ENCODE measurements around the gene NUDT15.

Gene NUDT15

DNA sequence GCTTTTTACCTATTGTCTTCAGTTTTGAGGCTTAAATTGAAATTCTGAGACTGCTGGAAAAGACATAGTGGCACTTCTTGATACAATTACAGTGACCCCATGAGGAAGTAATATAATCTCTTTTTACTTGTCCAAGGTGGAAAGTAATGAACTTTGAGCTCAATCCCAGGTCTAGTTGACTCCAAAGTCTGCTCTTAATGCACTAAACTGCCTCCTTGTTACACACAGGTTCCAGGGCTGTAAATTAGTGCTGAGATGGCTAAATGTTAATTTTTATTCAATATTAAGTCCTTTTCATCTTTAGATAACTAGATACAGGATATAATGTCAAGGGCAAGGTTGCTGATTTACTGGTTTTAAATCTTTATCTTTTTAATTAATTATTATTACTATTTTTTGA, 2.5 kb downstream of the NUDT15 start:
- Histone ChIP-seq H3K9ac (ENCODE audit: low read length) (no peak overlapping the region), H2BK5ac (ENCODE audit: low read depth, low read length, poor library complexity) (no peak overlapping the region), H3K18ac (ENCODE audit: low read length) (no peak overlapping the region), H3K27me3 (ENCODE audit: insufficient read depth, low read length) (no peaks in the 10 kb centered on the region), H3K27ac (ENCODE audit: low read depth, low read length) (no peak overlapping the region), H3K23ac (ENCODE audit: low read length) (no peak overlapping the region), H3K4me3 (ENCODE audit: low read depth, low read length) (no peak overlapping the region), H3K36me3 (ENCODE audit: control insufficient read depth in 1 of 2, insufficient read depth in 2 of 2, low read length in 2 of 2) (peaks cover 0 to 5% of the 10 kb centered on the region in 2 experiments), H2AK5ac (ENCODE audit: low read length) (no peak overlapping the region), H3K4ac (ENCODE audit: low read depth, low read length) (no peak overlapping the region), H4K12ac (ENCODE audit: low read depth, low read length) (no peak overlapping the region), H3K4me2 (ENCODE audit: low read length) (no peak overlapping the region), H3K79me1 (ENCODE audit: low read length) (peaks cover 5% of the 10 kb centered on the region), H3K9me3 (ENCODE audit: insufficient read depth, low read depth, low read length) (no peaks in the 10 kb centered on the region), H3K14ac (ENCODE audit: low read length) (no peak overlapping the region), H3K79me2 (ENCODE audit: control insufficient read depth, insufficient read depth, low read length, poor library complexity) (peaks cover 2% of the 10 kb centered on the region), H4K91ac (ENCODE audit: low read depth, low read length) (no peak overlapping the region), H3K4me1 (ENCODE audit: control insufficient read depth in 1 of 2, insufficient read depth in 2 of 2, low read length in 2 of 2) (peaks cover 5 to 8% of the 10 kb centered on the region in 2 experiments), H2AFZ (ENCODE audit: insufficient read depth, low read length, poor library complexity) (no peak overlapping the region), H4K8ac (ENCODE audit: low read depth, low read length) (no peak overlapping the region), H2BK12ac (ENCODE audit: low read length) (no peak overlapping the region), H2BK120ac (ENCODE audit: insufficient read depth, low read length, poor library complexity) (no peak overlapping the region)
- no peak for DNase-seq

- no CpG with 5 or more reads among the region's 1 CpG for WGBS (ENCODE audit: extremely low coverage, insufficient coverage, insufficient read length)
These were observed 3.4 kb downstream of the NUDT15 start for GRCh38 chr13:48040896-48041295.

DNA sequence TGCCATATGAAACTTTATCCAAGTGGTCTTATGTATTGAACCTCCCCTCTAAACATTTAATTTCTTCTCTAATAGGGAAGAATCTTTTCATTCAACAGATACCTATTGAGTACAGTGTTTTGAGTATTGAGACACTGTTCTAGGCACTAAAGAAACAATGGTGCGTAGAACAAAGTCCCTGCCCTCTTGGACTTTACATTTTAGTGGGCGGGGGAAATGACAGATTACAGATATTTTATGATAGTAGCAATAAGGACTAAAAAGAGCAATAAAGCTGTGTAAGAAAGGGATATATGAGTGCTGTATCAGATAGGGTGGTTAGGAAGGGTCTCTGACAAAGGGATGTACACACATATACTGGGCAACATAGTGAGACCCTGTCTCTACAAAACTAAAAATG, 5.4 kb downstream of the NUDT15 start:
- Histone ChIP-seq H4K91ac (ENCODE audit: low read depth, low read length) (no peak overlapping the region), H3K36me3 (ENCODE audit: control insufficient read depth in 1 of 2, insufficient read depth in 2 of 2, low read length in 2 of 2) (peaks cover 5 to 7% of the 10 kb centered on the region in 2 experiments), H3K4me1 (ENCODE audit: control insufficient read depth in 1 of 2, insufficient read depth in 2 of 2, low read length in 2 of 2) (peaks cover 3 to 6% of the 10 kb centered on the region in 2 experiments), H3K9ac (ENCODE audit: low read length) (no peak overlapping the region), H3K9me3 (ENCODE audit: insufficient read depth, low read depth, low read length) (no peaks in the 10 kb centered on the region), H3K79me2 (ENCODE audit: control insufficient read depth, insufficient read depth, low read length, poor library complexity) (no peaks in the 10 kb centered on the region), H3K4ac (ENCODE audit: low read depth, low read length) (no peak overlapping the region), H4K12ac (ENCODE audit: low read depth, low read length) (no peak overlapping the region), H3K79me1 (ENCODE audit: low read length) (peaks cover 2% of the 10 kb centered on the region), H3K27me3 (ENCODE audit: insufficient read depth, low read length) (no peaks in the 10 kb centered on the region), H3K23ac (ENCODE audit: low read length) (no peak overlapping the region), H3K18ac (ENCODE audit: low read length) (no peak overlapping the region), H3K14ac (ENCODE audit: low read length) (no peak overlapping the region), H2AFZ (ENCODE audit: insufficient read depth, low read length, poor library complexity) (no peak overlapping the region), H3K27ac (ENCODE audit: low read depth, low read length) (no peak overlapping the region), H2AK5ac (ENCODE audit: low read length) (no peak overlapping the region), H2BK12ac (ENCODE audit: low read length) (no peak overlapping the region), H2BK5ac (ENCODE audit: low read depth, low read length, poor library complexity) (no peak overlapping the region), H4K8ac (ENCODE audit: low read depth, low read length) (no peak overlapping the region), H3K4me3 (ENCODE audit: low read depth, low read length) (no peak overlapping the region), H3K4me2 (ENCODE audit: low read length) (no peak overlapping the region), H2BK120ac (ENCODE audit: insufficient read depth, low read length, poor library complexity) (no peak overlapping the region)
- DNase-seq = no peak
- whole genome bisulfite sequencing (ENCODE audit: extremely low coverage, insufficient coverage, insufficient read length) = no CpG with 5 or more reads among the region's 2 CpGs

More at GRCh38 chr13:48040896-48041295, 3.4 kb downstream of the NUDT15 start:
- Histone ChIP-seq H4K8ac (ENCODE audit: low read depth, low read length) (no peak overlapping the region), H3K4me3 (ENCODE audit: low read depth, low read length) (no peak overlapping the region), H3K79me1 (ENCODE audit: low read length) (peaks cover 5% of the 10 kb centered on the region), H3K36me3 (ENCODE audit: control insufficient read depth in 1 of 2, insufficient read depth in 2 of 2, low read length in 2 of 2) (peaks cover 0 to 5% of the 10 kb centered on the region in 2 experiments), H2AK5ac (ENCODE audit: low read length) (no peak overlapping the region), H4K12ac (ENCODE audit: low read depth, low read length) (no peak overlapping the region), H3K4me2 (ENCODE audit: low read length) (no peak overlapping the region), H2BK12ac (ENCODE audit: low read length) (no peak overlapping the region), H2BK120ac (ENCODE audit: insufficient read depth, low read length, poor library complexity) (no peak overlapping the region), H3K79me2 (ENCODE audit: control insufficient read depth, insufficient read depth, low read length, poor library complexity) (peaks cover 2% of the 10 kb centered on the region), H3K18ac (ENCODE audit: low read length) (no peak overlapping the region), H3K23ac (ENCODE audit: low read length) (no peak overlapping the region), H3K9ac (ENCODE audit: low read length) (no peak overlapping the region), H3K4ac (ENCODE audit: low read depth, low read length) (no peak overlapping the region), H3K9me3 (ENCODE audit: insufficient read depth, low read depth, low read length) (no peaks in the 10 kb centered on the region), H3K14ac (ENCODE audit: low read length) (no peak overlapping the region), H3K27ac (ENCODE audit: low read depth, low read length) (no peak overlapping the region), H2AFZ (ENCODE audit: insufficient read depth, low read length, poor library complexity) (no peak overlapping the region), H3K4me1 (ENCODE audit: control insufficient read depth in 1 of 2, insufficient read depth in 2 of 2, low read length in 2 of 2) (peaks cover 4 to 8% of the 10 kb centered on the region in 2 experiments), H4K91ac (ENCODE audit: low read depth, low read length) (no peak overlapping the region), H2BK5ac (ENCODE audit: low read depth, low read length, poor library complexity) (no peak overlapping the region), H3K27me3 (ENCODE audit: insufficient read depth, low read length) (no peaks in the 10 kb centered on the region)
- no peak for DNase-seq

DNA sequence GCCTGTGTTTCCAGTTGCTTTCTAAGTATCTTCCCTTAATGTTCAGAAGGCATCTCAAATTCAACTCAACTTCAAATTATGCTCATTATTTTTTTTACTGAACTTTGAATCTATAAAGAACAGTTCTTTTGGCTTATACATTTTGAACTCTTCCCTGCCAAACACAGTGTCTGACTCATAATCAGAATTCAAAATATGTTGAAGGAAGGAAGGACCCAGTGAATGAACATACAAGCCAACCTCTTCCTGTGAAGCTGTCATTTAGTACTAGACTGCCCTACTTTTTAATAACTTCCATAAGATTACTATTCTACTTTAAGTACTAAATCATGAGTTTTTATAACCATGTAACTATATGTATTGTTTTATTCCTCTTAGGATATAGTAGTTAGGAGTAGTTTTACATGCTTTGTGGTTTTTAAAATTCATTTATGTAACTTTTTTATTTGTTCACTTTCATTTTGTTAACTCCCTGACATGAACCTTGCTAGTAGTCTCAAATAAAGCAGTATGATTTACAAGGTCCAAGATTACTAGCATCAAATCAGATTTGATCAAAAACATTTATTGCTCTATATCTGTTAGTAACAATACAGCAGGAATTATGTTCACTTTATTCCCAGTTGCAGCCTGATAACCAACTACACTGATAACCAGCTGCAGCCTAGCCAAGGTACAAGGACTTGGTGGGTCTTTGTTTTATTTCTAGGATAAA, 6.4 kb downstream of the NUDT15 start:
- no peak overlapping the region for H3K23ac ChIP-seq (ENCODE audit: low read length)
- H3K79me1 ChIP-seq (ENCODE audit: low read length) = no peaks in the 10 kb centered on the region
- no peak overlapping the region for H3K14ac ChIP-seq (ENCODE audit: low read length)
- no peaks in the 10 kb centered on the region for H3K9me3 ChIP-seq (ENCODE audit: insufficient read depth, low read depth, low read length)
- H3K4me2 ChIP-seq (ENCODE audit: low read length) = no peak overlapping the region
- H4K91ac ChIP-seq (ENCODE audit: low read depth, low read length) = no peak overlapping the region
- no peak overlapping the region for H3K9ac ChIP-seq (ENCODE audit: low read length)
- no peak overlapping the region for H2AFZ ChIP-seq (ENCODE audit: insufficient read depth, low read length, poor library complexity)
- DNase-seq = peak in 1 of 2 donors; percentile 40
- H4K8ac ChIP-seq (ENCODE audit: low read depth, low read length) = no peak overlapping the region
- peaks cover 7 to 9% of the 10 kb centered on the region in 2 experiments for H3K36me3 ChIP-seq (ENCODE audit: control insufficient read depth in 1 of 2, insufficient read depth in 2 of 2, low read length in 2 of 2)
- no peaks in the 10 kb centered on the region for H3K79me2 ChIP-seq (ENCODE audit: control insufficient read depth, insufficient read depth, low read length, poor library complexity)
- H2BK12ac ChIP-seq (ENCODE audit: low read length) = no peak overlapping the region
- H4K12ac ChIP-seq (ENCODE audit: low read depth, low read length) = no peak overlapping the region
- no peak overlapping the region for H2AK5ac ChIP-seq (ENCODE audit: low read length)
- no peak overlapping the region for H3K4ac ChIP-seq (ENCODE audit: low read depth, low read length)
- H3K27me3 ChIP-seq (ENCODE audit: insufficient read depth, low read length) = no peaks in the 10 kb centered on the region
- no peak overlapping the region for H2BK5ac ChIP-seq (ENCODE audit: low read depth, low read length, poor library complexity)
- H2BK120ac ChIP-seq (ENCODE audit: insufficient read depth, low read length, poor library complexity) = no peak overlapping the region
- no peak overlapping the region for H3K27ac ChIP-seq (ENCODE audit: low read depth, low read length)
- H3K4me1 ChIP-seq (ENCODE audit: control insufficient read depth in 1 of 2, insufficient read depth in 2 of 2, low read length in 2 of 2) = peaks cover 3 to 4% of the 10 kb centered on the region in 2 experiments
- H3K18ac ChIP-seq (ENCODE audit: low read length) = no peak overlapping the region
- H3K4me3 ChIP-seq (ENCODE audit: low read depth, low read length) = no peak overlapping the region

Measured in trophoblast cell (in vitro differentiated cells and primary cell).